HL-60 (cell line): ENCODE measurements around the gene HIPK4.
A peak's percentile ranks its signal among the peaks of the same experiment; 100 is the strongest.

ENCODE experiments used
- DNase-seq, 2 experiments: peaks; one replicate each; pipeline ENCODE4 v3.0.0-alpha.2; 2010 to 2020; ENCODE audit warnings: low read depth in 1 of 2, low spot score in 1 of 2
- H3K27ac ChIP-seq: fragments of 250-450 bp; sonication (Bioruptor Pico); replicated peaks from 2 replicates; pipeline ENCODE4 v1.5.1; 2020; ENCODE audit warnings: mild to moderate bottlenecking, moderate library complexity
- H3K27me3 ChIP-seq: fragments of 250-450 bp; sonication (Bioruptor Pico); 2 replicates; pipeline ENCODE4 v1.5.1; 2021; ENCODE audit warnings: mild to moderate bottlenecking, moderate library complexity; ENCODE audit not compliant: insufficient read depth, poor library complexity, severe bottlenecking
- H3K4me3 ChIP-seq: replicated peaks from 2 replicates; pipeline ENCODE4 v1.5.1; 2011; ENCODE audit warnings: mild to moderate bottlenecking, control low read depth, low read length; ENCODE audit not compliant: insufficient read depth
- GABPA ChIP-seq: IDR thresholded peaks from 2 replicates; pipeline ENCODE4 v1.6.1; 2012; ENCODE audit warnings: low read depth
- POLR2AphosphoS5 ChIP-seq: IDR thresholded peaks from 2 replicates; pipeline ENCODE4 v1.6.1; 2012; ENCODE audit warnings: low read depth
- SPI1 ChIP-seq: IDR thresholded peaks from 2 replicates; pipeline ENCODE4 v1.6.1; 2012; ENCODE audit warnings: low read depth, mild to moderate bottlenecking, borderline replicate concordance
- TF ChIP-seq, protein P1 (sequence below): IDR thresholded peaks from 2 replicates; pipeline ENCODE4 v1.6.1; 2012; ENCODE audit warnings: low read depth; ENCODE audit not compliant: insufficient replicate concordance
- TF ChIP-seq, protein P2 (sequence below): IDR thresholded peaks from one replicate; pipeline ENCODE4 v1.5.1; 2011; ENCODE audit warnings: low read length, control low read depth, inconsistent platforms; ENCODE audit not compliant: insufficient read depth

Gene HIPK4

DNA sequence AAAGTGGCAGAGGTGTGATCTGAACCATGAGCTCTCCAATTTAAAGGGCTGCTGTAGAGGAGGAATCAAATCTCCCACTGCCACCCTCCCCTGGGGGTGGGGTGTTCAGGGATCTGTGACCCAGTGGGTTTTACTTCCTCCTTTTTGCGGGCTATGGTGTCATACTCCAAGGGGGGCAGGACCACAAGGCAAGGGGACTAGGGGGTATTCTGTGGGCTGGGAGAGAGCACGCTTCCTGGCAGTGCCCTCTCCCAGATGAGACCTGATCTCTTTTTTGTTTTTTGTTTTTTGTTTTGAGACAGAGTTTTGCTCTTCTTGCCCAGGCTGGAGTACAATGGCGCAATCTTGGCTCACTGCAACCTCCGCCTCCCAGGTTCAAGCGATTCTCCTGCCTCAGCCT is 31.2 kb downstream of the HIPK4 start:
- Histone ChIP-seq H3K4me3 (no peak overlapping the region), H3K27ac (no peak overlapping the region), H3K27me3 (no peaks in the 10 kb centered on the region)
- DNase-seq: peak in 1 of 2 experiments; percentile 75
- no peak for TF ChIP-seq GABPA
- TF ChIP-seq, protein P1, sequence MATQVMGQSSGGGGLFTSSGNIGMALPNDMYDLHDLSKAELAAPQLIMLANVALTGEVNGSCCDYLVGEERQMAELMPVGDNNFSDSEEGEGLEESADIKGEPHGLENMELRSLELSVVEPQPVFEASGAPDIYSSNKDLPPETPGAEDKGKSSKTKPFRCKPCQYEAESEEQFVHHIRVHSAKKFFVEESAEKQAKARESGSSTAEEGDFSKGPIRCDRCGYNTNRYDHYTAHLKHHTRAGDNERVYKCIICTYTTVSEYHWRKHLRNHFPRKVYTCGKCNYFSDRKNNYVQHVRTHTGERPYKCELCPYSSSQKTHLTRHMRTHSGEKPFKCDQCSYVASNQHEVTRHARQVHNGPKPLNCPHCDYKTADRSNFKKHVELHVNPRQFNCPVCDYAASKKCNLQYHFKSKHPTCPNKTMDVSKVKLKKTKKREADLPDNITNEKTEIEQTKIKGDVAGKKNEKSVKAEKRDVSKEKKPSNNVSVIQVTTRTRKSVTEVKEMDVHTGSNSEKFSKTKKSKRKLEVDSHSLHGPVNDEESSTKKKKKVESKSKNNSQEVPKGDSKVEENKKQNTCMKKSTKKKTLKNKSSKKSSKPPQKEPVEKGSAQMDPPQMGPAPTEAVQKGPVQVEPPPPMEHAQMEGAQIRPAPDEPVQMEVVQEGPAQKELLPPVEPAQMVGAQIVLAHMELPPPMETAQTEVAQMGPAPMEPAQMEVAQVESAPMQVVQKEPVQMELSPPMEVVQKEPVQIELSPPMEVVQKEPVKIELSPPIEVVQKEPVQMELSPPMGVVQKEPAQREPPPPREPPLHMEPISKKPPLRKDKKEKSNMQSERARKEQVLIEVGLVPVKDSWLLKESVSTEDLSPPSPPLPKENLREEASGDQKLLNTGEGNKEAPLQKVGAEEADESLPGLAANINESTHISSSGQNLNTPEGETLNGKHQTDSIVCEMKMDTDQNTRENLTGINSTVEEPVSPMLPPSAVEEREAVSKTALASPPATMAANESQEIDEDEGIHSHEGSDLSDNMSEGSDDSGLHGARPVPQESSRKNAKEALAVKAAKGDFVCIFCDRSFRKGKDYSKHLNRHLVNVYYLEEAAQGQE: no peak
- no peak; the same call in 1 of the 2 replicates for TF ChIP-seq SPI1
- TF ChIP-seq, protein P2, sequence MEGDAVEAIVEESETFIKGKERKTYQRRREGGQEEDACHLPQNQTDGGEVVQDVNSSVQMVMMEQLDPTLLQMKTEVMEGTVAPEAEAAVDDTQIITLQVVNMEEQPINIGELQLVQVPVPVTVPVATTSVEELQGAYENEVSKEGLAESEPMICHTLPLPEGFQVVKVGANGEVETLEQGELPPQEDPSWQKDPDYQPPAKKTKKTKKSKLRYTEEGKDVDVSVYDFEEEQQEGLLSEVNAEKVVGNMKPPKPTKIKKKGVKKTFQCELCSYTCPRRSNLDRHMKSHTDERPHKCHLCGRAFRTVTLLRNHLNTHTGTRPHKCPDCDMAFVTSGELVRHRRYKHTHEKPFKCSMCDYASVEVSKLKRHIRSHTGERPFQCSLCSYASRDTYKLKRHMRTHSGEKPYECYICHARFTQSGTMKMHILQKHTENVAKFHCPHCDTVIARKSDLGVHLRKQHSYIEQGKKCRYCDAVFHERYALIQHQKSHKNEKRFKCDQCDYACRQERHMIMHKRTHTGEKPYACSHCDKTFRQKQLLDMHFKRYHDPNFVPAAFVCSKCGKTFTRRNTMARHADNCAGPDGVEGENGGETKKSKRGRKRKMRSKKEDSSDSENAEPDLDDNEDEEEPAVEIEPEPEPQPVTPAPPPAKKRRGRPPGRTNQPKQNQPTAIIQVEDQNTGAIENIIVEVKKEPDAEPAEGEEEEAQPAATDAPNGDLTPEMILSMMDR: no peak
- TF ChIP-seq POLR2AphosphoS5: no peak

DNA sequence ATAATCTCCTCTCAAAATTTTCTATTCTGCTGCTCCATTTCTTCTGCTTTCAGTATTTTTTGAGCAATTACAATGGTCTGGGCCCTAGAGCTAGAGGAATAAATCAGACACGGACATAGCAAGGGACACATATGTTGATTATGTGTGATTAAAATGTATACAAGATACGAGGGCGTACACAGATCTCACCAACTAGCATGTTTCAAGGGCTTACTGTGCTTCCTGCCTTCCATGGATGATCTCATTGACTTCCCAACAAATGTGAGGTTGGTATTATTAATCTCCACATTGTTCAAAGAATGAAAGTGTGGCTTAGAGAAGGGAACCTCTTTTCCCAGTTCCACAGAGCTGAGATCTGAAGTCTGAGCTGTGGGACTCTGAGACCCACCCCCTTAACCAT is 32.3 kb downstream of the HIPK4 start:
- TF ChIP-seq POLR2AphosphoS5 (no peak), GABPA (no peak), SPI1 (no peak)
- TF ChIP-seq, protein P2: no peak
- TF ChIP-seq, protein P1: no peak
- DNase-seq: no peak
- Histone ChIP-seq H3K27me3 (no peaks in the 10 kb centered on the region), H3K4me3 (no peak overlapping the region), H3K27ac (no peak overlapping the region)

DNA sequence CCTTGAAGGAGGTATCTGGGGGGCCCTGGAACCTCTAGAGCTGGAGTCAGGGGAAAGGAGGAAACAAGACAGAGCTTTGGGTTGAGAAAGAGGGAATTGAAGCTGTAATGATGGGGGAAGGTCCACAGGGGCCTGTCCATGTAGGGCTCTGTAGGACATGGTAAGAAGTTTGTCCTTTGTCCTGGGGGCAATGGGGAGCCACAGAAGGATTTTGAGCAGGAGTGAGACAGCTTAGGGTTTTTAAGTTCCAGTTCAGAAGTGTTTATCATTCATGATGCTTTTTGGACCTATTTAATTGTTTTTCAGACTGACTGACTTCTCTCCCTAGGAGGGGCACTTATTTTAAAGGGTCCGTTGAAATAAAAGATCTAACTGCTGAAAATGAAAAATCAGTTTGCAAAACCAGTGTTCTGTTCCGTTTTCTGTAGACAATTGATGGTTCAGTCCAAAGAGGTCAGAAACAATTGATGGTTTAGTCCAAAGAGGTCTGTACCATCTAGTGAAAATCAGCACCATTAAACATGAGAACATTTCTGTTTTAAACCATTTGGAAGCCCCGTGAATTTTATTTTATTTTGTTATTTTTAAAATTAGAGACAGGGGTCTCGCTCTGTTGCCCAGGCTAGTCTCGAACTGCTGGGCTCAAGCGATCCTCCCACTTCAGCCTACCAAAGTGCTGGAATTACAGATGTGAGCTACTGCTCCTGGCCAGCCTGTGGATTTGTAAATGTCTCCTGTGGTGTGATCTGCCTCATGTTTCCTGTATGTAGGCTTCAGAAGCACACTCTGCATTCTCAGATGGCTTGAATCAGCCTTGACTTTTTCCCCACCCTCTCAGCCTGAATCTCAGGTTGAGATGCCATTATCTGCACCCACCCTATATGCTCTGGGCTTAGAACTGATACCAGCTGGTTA is 33.0 kb downstream of the HIPK4 start:
- no peak for TF ChIP-seq SPI1
- TF ChIP-seq, protein P1: no peak

More for the DNA sequence above, 33.0 kb downstream of the HIPK4 start:
- Histone ChIP-seq H3K4me3 (no peak overlapping the region), H3K27ac (no peak overlapping the region), H3K27me3 (no peaks in the 10 kb centered on the region)
- DNase-seq: no peak
